GM18526 (cell line): ENCODE data around the gene NUAK2.

Source experiments
- POLR2A ChIP-seq: IDR thresholded peaks from 3 replicates; pipeline ENCODE4 v1.6.1; 2011; ENCODE audit not compliant: insufficient read length; ENCODE audit errors: extremely low read depth

NUAK2 gene

GRCh38 chr1:205351984-205352713, 30.6 kb upstream of the NUAK2 start:
- no peak for TF ChIP-seq POLR2A

DNA sequence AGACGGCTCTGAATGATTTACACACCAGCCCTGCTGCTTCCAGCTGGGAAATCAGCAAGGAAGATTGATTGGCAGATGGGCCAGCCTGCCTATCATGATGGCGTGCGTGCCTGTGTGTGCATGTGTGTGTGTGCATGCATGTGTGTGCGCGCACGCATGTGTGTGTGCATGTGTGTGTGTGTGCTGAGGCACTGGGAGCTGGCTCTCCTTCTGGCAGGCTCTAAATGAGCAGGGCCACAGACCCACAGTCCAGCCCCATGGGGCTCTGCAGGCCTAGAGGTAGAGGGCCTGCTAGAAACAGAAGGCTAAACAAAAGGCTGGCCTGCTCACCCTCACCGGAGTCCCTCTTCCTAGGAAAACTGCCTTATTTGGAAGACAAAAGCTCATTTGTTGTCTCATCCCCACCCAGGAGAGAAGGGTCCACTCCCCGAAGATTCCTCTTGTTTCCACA, 29.2 kb upstream of the NUAK2 start:
- no peak for TF ChIP-seq POLR2A

DNA sequence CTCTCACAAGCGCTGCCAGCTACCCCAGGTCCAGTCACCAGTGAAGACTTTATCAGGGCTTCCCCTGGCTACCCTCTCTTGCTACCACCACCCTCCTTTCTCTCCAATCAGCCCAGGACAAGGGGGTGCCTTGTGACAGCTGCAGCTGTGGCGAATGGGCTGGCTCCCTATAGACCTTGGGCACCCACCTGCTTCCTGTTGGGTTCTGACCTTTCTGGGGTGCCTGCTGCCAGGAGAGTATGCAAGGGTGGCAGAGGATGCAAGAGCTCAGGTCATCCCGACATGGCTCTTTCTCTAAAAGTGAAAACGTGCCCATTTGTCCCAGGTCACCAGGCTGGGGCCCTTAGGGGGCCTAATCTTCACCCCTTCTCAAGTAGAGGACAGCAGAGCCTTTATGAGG, 28.6 kb upstream of the NUAK2 start:
- no peak for TF ChIP-seq POLR2A

- TF ChIP-seq POLR2A = no peak
Measured at GRCh38 chr1:205348554-205349487, 27.3 kb upstream of the NUAK2 start.

- TF ChIP-seq POLR2A = no peak
Measured at GRCh38 chr1:205346956-205347574, 25.5 kb upstream of the NUAK2 start.

DNA sequence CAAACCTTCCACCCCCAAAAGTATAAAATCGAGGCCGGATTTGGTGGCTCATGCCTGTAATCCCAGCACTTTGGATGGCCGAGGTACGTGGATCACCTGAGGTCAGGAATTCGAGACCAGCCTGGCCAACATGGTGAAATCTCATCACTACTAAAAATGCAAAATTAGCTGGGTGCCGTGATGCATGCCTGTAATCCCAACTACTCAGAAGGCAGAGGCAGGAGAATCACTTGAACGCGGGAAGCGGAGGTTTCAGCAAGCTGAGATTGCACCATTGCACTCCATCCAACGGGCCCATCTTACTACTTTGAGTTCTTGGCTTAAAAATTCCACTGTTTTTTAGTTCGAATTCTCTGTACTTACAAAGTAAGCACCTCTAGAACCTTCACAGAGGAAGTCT, 24.2 kb upstream of the NUAK2 start:
- TF ChIP-seq POLR2A = no peak

- TF ChIP-seq POLR2A = no peak
Measured at GRCh38 chr1:205344066-205344928, 22.8 kb upstream of the NUAK2 start.

DNA sequence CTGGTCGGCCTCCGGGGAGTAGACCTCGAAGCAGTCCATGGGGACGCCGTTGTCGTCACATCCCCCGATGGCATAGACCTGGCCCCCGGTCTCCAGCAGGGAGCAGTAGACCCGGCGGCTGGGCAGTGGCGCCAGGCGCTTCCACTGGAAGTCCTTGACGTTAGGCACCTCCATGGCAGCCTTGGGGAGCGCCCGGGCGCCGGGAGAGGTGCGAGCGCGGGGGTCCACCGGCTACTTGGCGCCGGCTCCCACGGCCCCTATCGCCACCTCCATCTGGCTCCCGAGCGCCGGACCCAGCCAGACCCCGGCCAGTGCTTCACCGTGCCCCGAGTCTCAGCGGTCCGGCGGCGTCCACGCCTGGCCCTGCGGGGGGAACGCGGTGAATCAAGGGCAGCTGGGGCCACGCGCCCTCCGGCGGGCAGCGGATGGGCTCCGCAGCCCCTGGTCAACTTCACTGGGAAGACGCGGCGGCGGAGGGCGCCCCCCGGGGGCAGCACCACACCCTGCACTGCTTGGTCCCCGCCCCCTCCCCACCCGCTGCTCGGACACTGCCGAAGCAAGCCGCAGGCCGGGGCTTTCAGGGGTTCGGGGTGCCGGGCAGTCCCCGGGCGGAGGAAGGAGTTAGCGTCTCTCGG, 22.0 kb upstream of the NUAK2 start:
- TF ChIP-seq POLR2A = no peak

DNA sequence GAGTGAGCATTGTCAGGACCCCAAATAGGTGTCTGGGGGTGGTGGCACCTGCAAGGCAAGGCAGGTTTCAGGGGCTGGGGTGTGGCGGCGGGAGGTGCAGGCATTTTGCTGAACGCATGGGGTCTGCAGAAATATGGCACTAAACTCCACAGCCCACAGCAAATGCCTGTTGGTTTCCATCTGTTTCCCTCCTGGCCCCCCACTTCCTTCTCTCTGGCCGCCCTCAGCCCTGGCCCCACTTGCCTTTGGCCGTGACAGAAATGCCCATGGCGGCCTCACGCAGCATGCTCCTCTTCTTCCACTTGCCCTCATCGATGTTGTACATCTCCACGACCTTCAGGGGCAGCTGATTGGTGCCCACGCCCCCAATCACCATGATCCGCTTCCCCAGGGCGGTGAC, 21.4 kb upstream of the NUAK2 start:
- no peak for TF ChIP-seq POLR2A

- no peak for TF ChIP-seq POLR2A
Measured at GRCh38 chr1:205340676-205341075, 19.1 kb upstream of the NUAK2 start.

GRCh38 chr1:205339717-205340116, 18.2 kb upstream of the NUAK2 start:
- TF ChIP-seq POLR2A = no peak

DNA sequence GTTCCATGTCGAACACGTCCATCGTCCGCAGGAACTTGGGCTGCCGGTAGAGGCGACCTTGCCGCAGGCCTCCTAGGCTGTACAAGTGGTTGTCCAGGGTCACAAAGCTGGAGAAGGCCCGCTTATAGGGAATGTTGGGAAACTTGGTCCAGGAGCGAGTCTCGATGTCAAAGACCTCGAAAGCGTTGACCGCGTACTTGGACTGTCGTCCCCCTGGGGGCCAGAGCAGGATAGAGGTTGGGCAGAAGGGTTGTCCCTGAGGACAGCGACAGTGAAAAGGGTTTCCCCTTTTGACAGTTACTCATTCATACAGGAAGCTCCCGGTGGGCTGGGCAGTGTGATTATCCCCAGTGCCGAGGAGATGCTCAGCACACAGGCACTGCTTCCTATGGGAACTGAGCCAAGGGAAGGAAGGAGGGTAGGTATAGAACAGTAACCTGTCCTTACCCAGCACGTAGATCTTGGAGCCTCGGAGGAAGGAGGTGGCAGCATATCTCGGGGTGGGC, 17.7 kb upstream of the NUAK2 start:
- TF ChIP-seq POLR2A = no peak

GRCh38 chr1:205338011-205338410, 16.5 kb upstream of the NUAK2 start:
- TF ChIP-seq POLR2A = no peak

- no peak for TF ChIP-seq POLR2A
Measured at GRCh38 chr1:205337481-205337880, 15.9 kb upstream of the NUAK2 start.
